Adrenal gland (tissue), 12 donors: ENCODE results near the gene SORBS1. TPM values are rescaled to one million over a fixed set of nuclear protein-coding genes. Genes with fewer than 3 reads are reported as not detected.

Source experiments
- DNase-seq, 7 donors: peaks; one replicate each; pipeline ENCODE4 v3.0.0-alpha.2; 2019 to 2020
- H3K27ac ChIP-seq, 5 donors: fragments of 200-600 bp; sonication (generic) in 4 of 5; 1 replicate in 3 of 5; 2 replicates in 2 of 5; pipeline versions ENCODE4 v1.5.1 to v1.8.0; 2016 to 2020; ENCODE audit warnings: mild to moderate bottlenecking in 1 of 5
- H3K27me3 ChIP-seq: fragments of 200-600 bp; 2 replicates; pipeline ENCODE4 v1.8.0; 2021
- H3K36me3 ChIP-seq, 2 donors: fragments of 200-600 bp; replicated peaks in 1 of 2; 1 replicate in 1 of 2; 2 replicates in 1 of 2; pipeline versions ENCODE4 v1.5.1 to v1.8.0; 2018 to 2022
- H3K4me1 ChIP-seq, 2 donors: fragments of 200-600 bp; replicated peaks in 1 of 2; 1 replicate in 1 of 2; 2 replicates in 1 of 2; pipeline versions ENCODE4 v1.5.1 to v1.8.0; 2018 to 2021
- H3K4me3 ChIP-seq, 4 donors: fragments of 200-600 bp; sonication (generic) in 3 of 4; one replicate each; pipeline ENCODE4 v1.5.1; 2016 to 2018
- H3K9me3 ChIP-seq, 3 donors: fragments of 200-600 bp; sonication (generic) in 1 of 3; replicated peaks in 1 of 3; 1 replicate in 2 of 3; 2 replicates in 1 of 3; pipeline versions ENCODE4 v1.5.1 to v1.8.0; 2016 to 2021
- POLR2A ChIP-seq, 2 donors: fragments of 450-650 bp; IDR thresholded peaks; one replicate each; pipeline ENCODE4 v1.6.1; 2017; ENCODE audit warnings: antibody characterized with exemption in 2 of 2, mild to moderate bottlenecking in 2 of 2, moderate library complexity in 1 of 2
- WGBS, 4 donors: extraction: QIAGEN DNeasy Blood & Tissue Kit in 2 of 4; methylation state at CpG; one replicate each; pipeline versions ENCODE4 v1.1.5 to v1.1.7; 2013 to 2017; 5-methylcytosine and 5-hydroxymethylcytosine counted together
- intact Hi-C, 2 donors: fragments of 100-400 bp; cut with DNase I; formaldehyde crosslinking; loops; one replicate each; pipeline versions ENCODE4 v1.14.1 to v1.15.0; 2022 to 2023
- polyA plus RNA-seq, 3 donors: library from polyadenylated mRNA; stranded (reverse); fragments of 200-250 nt in 2 of 3; fragments of 350-450 nt in 1 of 3; fragmentation: Illumina TruSeq in 1 of 3; extraction: RNeasy Lipid Tissue Mini Kit (QIAGEN cat#74804) in 1 of 3; gene quantifications; one replicate each; pipeline ENCODE4 v1.2.3, GENCODE V29; 2013 to 2014
- total RNA-seq, 9 donors: library from RNA; depleted of rRNA in 4 of 9; stranded (reverse); fragments of >200 nt in 4 of 9; fragments of 120-200 nt in 1 of 9; fragmentation: NEBNext Ultra II Directional in 1 of 9; extraction: Animal tissue kit (Norgen Biotek cat#: 25700) in 1 of 9; gene quantifications; one replicate each; pipeline versions ENCODE4 v1.1.0 to v1.2.4, GENCODE V29; 2013 to 2023
- TF ChIP-seq, protein P1 (sequence below), 6 experiments: fragments of 450-650 bp in 4 of 6; fragments of 200-600 bp in 2 of 6; sonication (generic) in 1 of 6; IDR thresholded peaks; 1 replicate in 5 of 6; 2 replicates in 1 of 6; pipeline versions ENCODE4 v1.5.1 to v1.8.0; 2016 to 2021; ENCODE audit warnings: antibody characterized with exemption in 6 of 6, mild to moderate bottlenecking in 2 of 6, moderate library complexity in 1 of 6
- donor health status: healthy with polysubstance abuse.
- donor health status: Bipolar disorder and iron deficiency.
- donor health status: DM: yes; HTN: yes; CAD: no.
- donor health status: DM: no; HTN: no; CAD: no.
- donor health status: DM: no; HTN: no; CAD: no.
- donor health status: DM: yes; HTN: yes; CAD: no.

The SORBS1 gene
- total and polyA plus RNA-seq, 12 donors = 9.5 to 43.4 (median 19.0) TPM

DNA sequence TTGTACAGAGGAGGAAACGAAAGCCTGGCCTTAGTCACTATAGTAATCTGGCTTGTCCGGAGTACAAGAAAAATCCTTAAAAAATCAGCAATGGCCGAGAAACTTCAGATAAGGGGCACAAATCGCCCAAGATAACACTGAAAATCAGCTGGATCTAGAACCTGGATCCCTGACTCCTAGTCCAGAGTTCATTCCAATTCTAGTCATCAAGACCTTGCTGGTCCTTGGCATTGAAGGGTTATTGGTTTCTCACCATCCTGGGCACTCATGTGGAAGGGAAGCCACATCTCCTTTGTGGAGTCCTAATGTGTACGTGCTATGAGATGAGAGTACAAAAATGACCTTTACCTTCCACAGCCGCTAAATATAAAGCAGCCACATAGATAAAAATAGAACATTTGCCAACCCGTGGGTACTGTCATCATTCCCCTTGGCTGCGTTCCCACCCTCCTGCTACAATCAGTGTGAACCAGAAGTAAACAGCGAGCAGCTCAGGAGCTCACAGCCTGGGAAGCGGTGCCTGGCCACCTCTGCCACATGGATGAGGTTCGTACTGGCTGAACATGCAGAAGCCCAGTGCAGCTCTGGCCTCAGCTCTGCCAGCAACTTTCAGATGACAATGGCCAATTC, 154.4 kb downstream of the SORBS1 start:
- H3K27ac ChIP-seq = peak overlapping the region; percentile 16 to 74 (median 38)
- intact Hi-C loops = no loop called here

DNA sequence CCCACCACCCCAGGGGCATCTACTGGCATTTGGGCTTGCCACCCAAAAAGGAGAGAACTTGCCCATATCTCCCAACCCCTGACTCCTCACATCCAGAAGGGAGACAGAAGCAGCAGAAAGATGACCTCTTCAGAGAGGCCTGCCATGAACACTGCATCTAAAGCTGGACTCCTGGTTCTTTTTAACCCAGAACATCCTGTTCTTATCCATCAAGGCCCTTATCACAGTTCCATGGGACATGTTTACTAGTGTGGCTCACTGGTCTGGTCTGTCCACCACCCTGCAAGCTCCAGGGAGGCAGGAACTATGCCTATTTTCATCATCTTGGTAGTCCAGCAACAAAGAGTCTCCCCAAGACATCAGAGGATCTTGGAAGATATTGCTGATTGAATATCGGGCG, 155.5 kb downstream of the SORBS1 start:
- Histone ChIP-seq H3K4me3 (no peak overlapping the region), H3K4me1 (peaks cover 29 to 53% of the 10 kb centered on the region in 2 donors), H3K9me3 (no peaks in the 10 kb centered on the region), H3K27ac (peak overlapping the region in 1 of 5 donors; percentile 27), H3K27me3 (no peaks in the 10 kb centered on the region), H3K36me3 (no peaks in the 10 kb centered on the region)
- intact Hi-C loops = no loop called here
- WGBS, 4 donors = 97 to 100% (median 99%) methylated on average over 2 of the region's 2 CpGs
- TF ChIP-seq, protein P1, sequence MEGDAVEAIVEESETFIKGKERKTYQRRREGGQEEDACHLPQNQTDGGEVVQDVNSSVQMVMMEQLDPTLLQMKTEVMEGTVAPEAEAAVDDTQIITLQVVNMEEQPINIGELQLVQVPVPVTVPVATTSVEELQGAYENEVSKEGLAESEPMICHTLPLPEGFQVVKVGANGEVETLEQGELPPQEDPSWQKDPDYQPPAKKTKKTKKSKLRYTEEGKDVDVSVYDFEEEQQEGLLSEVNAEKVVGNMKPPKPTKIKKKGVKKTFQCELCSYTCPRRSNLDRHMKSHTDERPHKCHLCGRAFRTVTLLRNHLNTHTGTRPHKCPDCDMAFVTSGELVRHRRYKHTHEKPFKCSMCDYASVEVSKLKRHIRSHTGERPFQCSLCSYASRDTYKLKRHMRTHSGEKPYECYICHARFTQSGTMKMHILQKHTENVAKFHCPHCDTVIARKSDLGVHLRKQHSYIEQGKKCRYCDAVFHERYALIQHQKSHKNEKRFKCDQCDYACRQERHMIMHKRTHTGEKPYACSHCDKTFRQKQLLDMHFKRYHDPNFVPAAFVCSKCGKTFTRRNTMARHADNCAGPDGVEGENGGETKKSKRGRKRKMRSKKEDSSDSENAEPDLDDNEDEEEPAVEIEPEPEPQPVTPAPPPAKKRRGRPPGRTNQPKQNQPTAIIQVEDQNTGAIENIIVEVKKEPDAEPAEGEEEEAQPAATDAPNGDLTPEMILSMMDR (IDR thresholded peaks at IDR 0.05) = no peak
- no peak for TF ChIP-seq POLR2A (IDR thresholded peaks at IDR 0.05)
- no peak for DNase-seq

More for the DNA sequence above, 154.4 kb downstream of the SORBS1 start:
- TF ChIP-seq, protein P1 (IDR thresholded peaks at IDR 0.05) = no peak
- TF ChIP-seq POLR2A (IDR thresholded peaks at IDR 0.05) = peak in 1 of 2 donors; percentile 73
- peak; percentile 86 to 96 (median 94) for DNase-seq
- no peak overlapping the region for H3K4me3 ChIP-seq
- 34 to 41% (median 37%) methylated on average over 11 of the region's 11 CpGs for WGBS, 4 donors
- H3K36me3 ChIP-seq = no peaks in the 10 kb centered on the region
- H3K9me3 ChIP-seq = no peaks in the 10 kb centered on the region
- peaks cover 29 to 52% of the 10 kb centered on the region in 2 donors for H3K4me1 ChIP-seq
- no peaks in the 10 kb centered on the region for H3K27me3 ChIP-seq

DNA sequence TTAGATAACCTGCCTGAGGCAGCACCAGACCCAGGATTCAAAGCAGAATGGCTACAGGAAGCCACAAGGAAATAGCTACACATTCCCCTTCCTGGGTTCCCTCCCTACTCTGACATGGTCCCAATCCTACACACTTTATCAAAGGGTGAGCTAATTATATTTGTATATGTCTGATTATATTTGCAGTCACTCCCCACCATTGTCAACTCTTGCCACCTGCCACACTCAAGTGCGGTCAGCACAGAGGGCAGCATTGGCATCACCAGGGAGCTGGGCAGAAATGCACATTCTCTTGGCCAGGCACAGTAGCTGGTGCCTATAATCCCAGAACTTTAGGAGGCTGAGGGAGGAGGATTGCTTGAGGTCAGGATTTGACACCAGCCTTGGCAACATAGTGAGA, 156.3 kb downstream of the SORBS1 start:
- H3K4me3 ChIP-seq = no peak overlapping the region
- no peaks in the 10 kb centered on the region for H3K36me3 ChIP-seq
- DNase-seq = no peak
- H3K27me3 ChIP-seq = no peaks in the 10 kb centered on the region
- H3K27ac ChIP-seq = no peak overlapping the region
- intact Hi-C loops = no loop called here
- TF ChIP-seq, protein P1 (IDR thresholded peaks at IDR 0.05) = no peak
- no peak for TF ChIP-seq POLR2A (IDR thresholded peaks at IDR 0.05)
- H3K4me1 ChIP-seq = peaks cover 26 to 49% of the 10 kb centered on the region in 2 donors
- 94 to 100% (median 100%) methylated on average over 1 of the region's 1 CpG for WGBS, 4 donors
- no peaks in the 10 kb centered on the region for H3K9me3 ChIP-seq

DNA sequence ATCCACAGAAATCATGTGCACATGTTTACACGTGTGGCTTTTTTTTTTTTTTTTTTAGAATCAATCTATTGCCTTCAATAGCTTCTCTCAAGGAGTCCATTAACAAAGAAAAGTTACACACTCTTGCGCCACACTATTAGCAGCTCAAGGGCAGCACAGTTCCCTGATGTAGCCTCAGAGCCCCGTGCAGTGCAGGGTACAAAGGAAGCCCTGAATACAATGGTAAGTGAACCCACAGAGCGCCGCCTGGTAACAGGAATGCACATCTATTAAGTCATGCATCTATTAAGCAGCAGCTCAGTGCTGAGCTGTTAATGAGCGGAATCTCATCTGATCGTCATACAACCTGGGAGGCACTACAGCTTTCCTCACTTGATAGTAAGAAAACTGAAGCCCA, 156.7 kb downstream of the SORBS1 start:
- WGBS, 4 donors = 82 to 84% (median 83%) methylated on average over 7 of the region's 7 CpGs
- Histone ChIP-seq H3K4me3 (no peak overlapping the region), H3K27ac (no peak overlapping the region), H3K27me3 (no peaks in the 10 kb centered on the region), H3K36me3 (no peaks in the 10 kb centered on the region), H3K9me3 (no peaks in the 10 kb centered on the region), H3K4me1 (peaks cover 23 to 45% of the 10 kb centered on the region in 2 donors)
- TF ChIP-seq, protein P1 (IDR thresholded peaks at IDR 0.05) = no peak
- no peak for TF ChIP-seq POLR2A (IDR thresholded peaks at IDR 0.05)
- no peak for DNase-seq
- intact Hi-C loops = no loop called here
